ENCODE measurements around the gene NTSR1.

Gene NTSR1

GRCh38 chr20:62738025-62738881 lies 29.6 kb downstream of the NTSR1 start:
- no peak for TF ChIP-seq CTCF (IDR thresholded peaks at IDR 0.05; ENCODE audit: insufficient read depth, missing control alignments)

GRCh38 chr20:62739067-62739466 lies 30.4 kb downstream of the NTSR1 start:
- no peak for FAIRE-seq
- no peak for DNase-seq (ENCODE audit: insufficient read length, low spot score)
- no peak for TF ChIP-seq CTCF (IDR thresholded peaks at IDR 0.05; ENCODE audit: insufficient read depth, missing control alignments)

More at GRCh38 chr20:62738025-62738881, 29.6 kb downstream of the NTSR1 start:
- FAIRE-seq (no peak), DNase-seq (ENCODE audit: insufficient read length, low spot score) (no peak)

GRCh38 chr20:62739581-62740285 lies 31.1 kb downstream of the NTSR1 start:
- no peak for TF ChIP-seq CTCF (IDR thresholded peaks at IDR 0.05; ENCODE audit: insufficient read depth, missing control alignments)
- DNase-seq (ENCODE audit: insufficient read length, low spot score) (no peak), FAIRE-seq (no peak)

GRCh38 chr20:62740286-62741141 lies 31.9 kb downstream of the NTSR1 start:
- DNase-seq (ENCODE audit: insufficient read length, low spot score) (no peak), FAIRE-seq (no peak)
- TF ChIP-seq CTCF (IDR thresholded peaks at IDR 0.05; ENCODE audit: insufficient read depth, missing control alignments): no peak

GRCh38 chr20:62741191-62741691 lies 32.6 kb downstream of the NTSR1 start:
- FAIRE-seq (no peak), DNase-seq (ENCODE audit: insufficient read length, low spot score) (no peak)
- TF ChIP-seq CTCF (IDR thresholded peaks at IDR 0.05; ENCODE audit: insufficient read depth, missing control alignments): no peak

- DNase-seq (ENCODE audit: insufficient read length, low spot score): no peak
- FAIRE-seq: no peak
- no peak for TF ChIP-seq CTCF (IDR thresholded peaks at IDR 0.05; ENCODE audit: insufficient read depth, missing control alignments)
Observed at GRCh38 chr20:62741701-62742491, 33.3 kb downstream of the NTSR1 start.

Data from D721Med (cell line).